GM12878 (cell line): Measurements from ENCODE around the gene ESPNL. TPM values are rescaled to one million over a fixed set of nuclear protein-coding genes. Genes with fewer than 3 reads are reported as not detected.
A peak's percentile ranks its signal among the peaks of the same experiment; 100 is the strongest.

ENCODE experiments used
- ATAC-seq: fragments of 200-7000 bp; cut with Tn5 transposase; 3 replicates; pipeline ENCODE4 v1.9.1; 2020; ENCODE audit warnings: mild to moderate bottlenecking, moderate library complexity
- BruUV-seq: library from RNA; stranded (reverse); fragments of 400-500 nt; replicated peaks from 2 replicates; lab custom pipeline; 2021; lab: Mats Ljungman, UMichigan
- CTCF ChIA-PET: fragments of 300-600 bp; sonication (Branson Sonifier 250); formaldehyde crosslinking; extraction: SDS; loops from one replicate; lab custom pipeline; 2021; ENCODE audit warnings: inconsistent platforms; lab: Yijun Ruan, JAX
- POLR2A ChIA-PET: fragments of 350-600 bp; formaldehyde crosslinking; extraction: SDS; loops from one replicate; lab custom pipeline; 2021; ENCODE audit warnings: inconsistent platforms; lab: Charles Lee
- RAD21 ChIA-PET: fragments of 300-600 bp; sonication (Branson Sonifier 250); formaldehyde crosslinking; loops from one replicate; lab custom pipeline; 2023; ENCODE audit warnings: antibody characterized with exemption; ENCODE audit not compliant: unreplicated experiment; lab: Charles Lee
- SMC1A ChIA-PET: fragments of 300-600 bp; sonication (Branson Sonifier 250); formaldehyde crosslinking; loops from one replicate; lab custom pipeline; 2023; ENCODE audit not compliant: unreplicated experiment, uncharacterized antibody; lab: Charles Lee
- DNase-seq: peaks from one replicate; pipeline ENCODE4 v3.0.0-alpha.2; 2011; ENCODE audit warnings: low read depth, low spot score
- FAIRE-seq: peaks from 3 replicates; lab custom pipeline; 2011; peaks lifted over from hg19 to GRCh38; lab: Jason Lieb, UNC
- H2AFZ ChIP-seq: 2 replicates; pipeline ENCODE4 v1.6.0; 2011; ENCODE audit warnings: low read depth, low read length, control low read depth; ENCODE audit not compliant: control insufficient read depth
- H3K27ac ChIP-seq: 2 replicates; pipeline ENCODE4 v1.5.1; 2011; ENCODE audit warnings: control low read depth; ENCODE audit not compliant: control insufficient read depth, insufficient read depth
- H3K27me3 ChIP-seq, 2 experiments: replicated peaks in 1 of 2; 2 replicates each; pipeline versions ENCODE4 v1.6.0 to v1.6.1; 2011; ENCODE audit warnings: low read length in 1 of 2; ENCODE audit not compliant: control insufficient read depth in 2 of 2, insufficient read depth in 2 of 2
- H3K36me3 ChIP-seq, 2 experiments: 2 replicates each; pipeline ENCODE4 v1.5.1; 2011; ENCODE audit warnings: low read length in 1 of 2; ENCODE audit not compliant: control insufficient read depth in 2 of 2, insufficient read depth in 2 of 2
- H3K4me1 ChIP-seq: 2 replicates; pipeline ENCODE4 v1.6.1; 2011; ENCODE audit warnings: mild to moderate bottlenecking, low read length, moderate library complexity, mixed read lengths; ENCODE audit not compliant: control insufficient read depth, insufficient read depth
- H3K4me2 ChIP-seq: 2 replicates; pipeline ENCODE4 v1.6.0; 2011; ENCODE audit warnings: control low read depth; ENCODE audit not compliant: control insufficient read depth, insufficient read depth
- H3K4me3 ChIP-seq: fragments of 200-600 bp; sonication (generic); 2 replicates; pipeline ENCODE4 v1.5.1; 2016
- H3K79me2 ChIP-seq: 2 replicates; pipeline ENCODE4 v1.6.0; 2011; ENCODE audit warnings: low read length; ENCODE audit not compliant: control insufficient read depth, insufficient read depth
- H3K9ac ChIP-seq: 2 replicates; pipeline ENCODE4 v1.8.0; 2011; ENCODE audit warnings: low read length, control low read depth, mixed read lengths; ENCODE audit not compliant: control insufficient read depth, insufficient read depth
- H3K9me3 ChIP-seq: replicated peaks from 3 replicates; pipeline ENCODE4 v1.5.1; 2011; ENCODE audit warnings: mild to moderate bottlenecking, low read length; ENCODE audit not compliant: control insufficient read depth, insufficient read depth
- H4K20me1 ChIP-seq: 2 replicates; pipeline ENCODE4 v1.6.0; 2011; ENCODE audit not compliant: control insufficient read depth, insufficient read depth
- CTCF ChIP-seq, 3 experiments: IDR thresholded peaks in 2 of 3; conservative IDR thresholded peaks in 1 of 3; 2 replicates each; pipeline ENCODE4 v1.5.1; 2011; ENCODE audit warnings: low read depth in 3 of 3, low read length in 3 of 3, mild to moderate bottlenecking in 3 of 3, control low read depth in 2 of 3, moderate library complexity in 2 of 3, inconsistent platforms in 1 of 3, mixed read lengths in 1 of 3; ENCODE audit not compliant: control insufficient read depth in 2 of 3, insufficient read depth in 1 of 3; ENCODE audit errors: extremely low read depth in 1 of 3
- MLLT1 ChIP-seq: fragments of 450-650 bp; IDR thresholded peaks from 2 replicates; pipeline ENCODE4 v1.6.1; 2016; ENCODE audit warnings: mild to moderate bottlenecking
- NR2F1 ChIP-seq: fragments of 450-650 bp; conservative IDR thresholded peaks from 2 replicates; pipeline ENCODE4 v1.6.1; 2017; ENCODE audit warnings: mild to moderate bottlenecking
- RAD21 ChIP-seq: IDR thresholded peaks from 2 replicates; pipeline ENCODE4 v1.6.1; 2011; ENCODE audit warnings: mild to moderate bottlenecking, low read depth, low read length, moderate library complexity; ENCODE audit not compliant: insufficient read depth
- SMC3 ChIP-seq: IDR thresholded peaks from 2 replicates; pipeline ENCODE4 v1.6.1; 2011; ENCODE audit warnings: low read length, improper control_type of control experiment, borderline replicate concordance
- ZBTB33 ChIP-seq: fragments of 450-650 bp; IDR thresholded peaks from 2 replicates; pipeline ENCODE4 v1.6.1; 2017; ENCODE audit warnings: mild to moderate bottlenecking
- WGBS: methylation state at CpG from one replicate; pipeline ENCODE4 v1.1.6; 2016; ENCODE audit warnings: low lambda C conversion rate; ENCODE audit not compliant: insufficient replicate concordance, insufficient coverage; ENCODE audit errors: missing lambda C conversion rate; 5-methylcytosine and 5-hydroxymethylcytosine counted together
- in situ Hi-C: fragments of 300-500 bp; cut with MboI; formaldehyde crosslinking; loops from 9 replicates; pipeline ENCODE4 v1.14.3; 2018; ENCODE audit warnings: mixed read lengths
- intact Hi-C: fragments of 100-400 bp; cut with micrococcal nuclease; formaldehyde crosslinking; loops from one replicate; pipeline ENCODE4 v1.14.2; 2022; ENCODE audit not compliant: unreplicated experiment
- polyA plus RNA-seq, 11 experiments: library from polyadenylated mRNA; depleted of rRNA in 4 of 11; unstranded in 6 of 11; stranded (reverse) in 5 of 11; fragments of >200 nt; fragmentation: Nextera tagmentation in 4 of 11; fragmentation: Illumina TruSeq in 1 of 11; extraction: Ambion mirVana in 4 of 11; extraction: Trizol in 1 of 11; gene quantifications; 1 replicate in 1 of 11; 2 replicates in 10 of 11; pipeline versions ENCODE4 v1.2.1 to v1.2.3, GENCODE V29; 2011 to 2016; ENCODE audit warnings: inconsistent platforms in 2 of 11, missing spikeins in 2 of 11, low read depth in 1 of 11
- total RNA-seq, 4 experiments: library from RNA; depleted of rRNA in 3 of 4; stranded (reverse); fragments of >200 nt in 3 of 4; fragmentation: Illumina TruSeq in 1 of 4; extraction: Trizol in 1 of 4; gene quantifications; 2 replicates each; pipeline versions ENCODE4 v1.2.1 to v1.2.3, GENCODE V29; 2013 to 2021

Gene ESPNL
- total and polyA plus RNA-seq, 10 of the 15 experiments (the other 5 are each of a cell fraction or from before 2014, with no cell fraction given) = 0.05 to 0.94 (median 0.36) TPM; not detected in 3

GRCh38 chr2:238106698-238107524 is 6.8 kb downstream of the ESPNL start:
- peaks cover 21% of the 10 kb centered on the region for H3K4me1 ChIP-seq
- BruUV-seq = no TSS peak
- peak overlapping the region; percentile 62 for H3K27ac ChIP-seq
- RAD21 ChIA-PET = interaction anchor here (0.7 to 2.5 kb wide), 7 partner anchors 38 to 249 kb away, joined by 3 to 23 read pairs (median 5); partner anchors contain the start of gene SCLY
- POLR2A ChIA-PET = interaction anchor here (0.9 to 3.1 kb wide), 4 partner anchors 8 to 137 kb away, joined by 3 to 13 read pairs (median 9); no protein-coding TSS in a partner anchor
- ATAC-seq (peak; percentile 36), FAIRE-seq (no peak), DNase-seq (no peak)
- H3K27me3 ChIP-seq = no peaks in the 10 kb centered on the region
- SMC1A ChIA-PET = interaction anchor here (0.6 to 2.5 kb wide), 7 partner anchors 15 to 248 kb away, joined by 3 to 12 read pairs (median 3); no protein-coding TSS in a partner anchor
- H3K4me2 ChIP-seq = peak overlapping the region; percentile 94
- in situ Hi-C loops (no loop called here), intact Hi-C loops (loop anchor here (5.0 kb wide), 1 partner anchor 45 kb away; the partner anchor contains the start of gene SCLY)
- CTCF ChIA-PET = interaction anchor here (0.6 to 4.4 kb wide), 11 partner anchors 32 to 201 kb away, joined by 3 to 41 read pairs (median 4); partner anchors contain the start of gene KLHL30
- H3K9me3 ChIP-seq = no peaks in the 10 kb centered on the region; the same call in 2 of the 3 replicates
- WGBS = 79% methylated on average over 22 of the region's 28 CpGs
- peak overlapping the region; percentile 85 for H2AFZ ChIP-seq
- H3K4me3 ChIP-seq = peak overlapping the region; percentile 26; the same call in 1 of the 2 replicates
- H3K36me3 ChIP-seq = no peaks in the 10 kb centered on the region
- no peaks in the 10 kb centered on the region for H3K79me2 ChIP-seq
- H3K9ac ChIP-seq = peak overlapping the region; percentile 40
- H4K20me1 ChIP-seq = no peaks in the 10 kb centered on the region
- TF ChIP-seq ZBTB33 = 0 out of 2 replicates have a peak, but pooled peaks have one; percentile 65
- TF ChIP-seq MLLT1 = peak; percentile 72
- peak; percentile 32; the same call in 1 of the 2 replicates for TF ChIP-seq SMC3
- no peak for TF ChIP-seq NR2F1
- TF ChIP-seq CTCF (IDR thresholded peaks at IDR 0.05 in 2 of 3, conservative IDR thresholded peaks at IDR 0.05 in 1 of 3; ENCODE audit: control insufficient read depth in 2 of 3, extremely low read depth in 1 of 3, insufficient read depth in 1 of 3, low read depth in 3 of 3, low read length in 3 of 3) = peak; percentile 40 to 62 (median 49)
- peak; percentile 37; the same call in 1 of the 2 replicates for TF ChIP-seq RAD21
